A673 (cell line): ENCODE data around the gene BTN1A1.

ENCODE experiments used
- EZH2 ChIP-seq: fragments of 200-600 bp; sonication (generic); IDR thresholded peaks from 2 replicates; pipeline ENCODE4 v1.6.1; 2017; ENCODE audit warnings: borderline replicate concordance, low read depth, mild to moderate bottlenecking, mixed read lengths, antibody characterized with exemption, low read length; ENCODE audit not compliant: poor library complexity, severe bottlenecking
- TF ChIP-seq, protein P1 (sequence below): fragments of 300-800, 200-600 bp; sonication (generic); conservative IDR thresholded peaks from 2 replicates; pipeline ENCODE4 v1.5.1; 2017; ENCODE audit warnings: low read depth, mild to moderate bottlenecking, antibody characterized with exemption, low read length, moderate library complexity, mixed read lengths

DNA sequence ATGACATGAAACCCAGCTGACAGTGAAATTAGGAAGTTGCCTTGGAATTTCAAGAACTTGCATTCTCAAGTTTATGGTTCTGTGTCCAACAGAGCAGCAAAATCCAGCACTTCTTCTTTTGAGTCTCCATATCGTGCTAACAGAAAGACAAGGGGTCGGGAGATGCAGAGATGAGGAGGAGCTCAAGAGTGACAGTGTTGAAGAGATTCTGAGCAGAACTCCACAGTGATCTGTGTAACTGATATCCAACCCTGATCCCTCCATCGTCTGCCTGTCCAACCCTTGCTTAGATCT lies 21.2 kb upstream of the BTN1A1 start:
- TF ChIP-seq, protein P1, sequence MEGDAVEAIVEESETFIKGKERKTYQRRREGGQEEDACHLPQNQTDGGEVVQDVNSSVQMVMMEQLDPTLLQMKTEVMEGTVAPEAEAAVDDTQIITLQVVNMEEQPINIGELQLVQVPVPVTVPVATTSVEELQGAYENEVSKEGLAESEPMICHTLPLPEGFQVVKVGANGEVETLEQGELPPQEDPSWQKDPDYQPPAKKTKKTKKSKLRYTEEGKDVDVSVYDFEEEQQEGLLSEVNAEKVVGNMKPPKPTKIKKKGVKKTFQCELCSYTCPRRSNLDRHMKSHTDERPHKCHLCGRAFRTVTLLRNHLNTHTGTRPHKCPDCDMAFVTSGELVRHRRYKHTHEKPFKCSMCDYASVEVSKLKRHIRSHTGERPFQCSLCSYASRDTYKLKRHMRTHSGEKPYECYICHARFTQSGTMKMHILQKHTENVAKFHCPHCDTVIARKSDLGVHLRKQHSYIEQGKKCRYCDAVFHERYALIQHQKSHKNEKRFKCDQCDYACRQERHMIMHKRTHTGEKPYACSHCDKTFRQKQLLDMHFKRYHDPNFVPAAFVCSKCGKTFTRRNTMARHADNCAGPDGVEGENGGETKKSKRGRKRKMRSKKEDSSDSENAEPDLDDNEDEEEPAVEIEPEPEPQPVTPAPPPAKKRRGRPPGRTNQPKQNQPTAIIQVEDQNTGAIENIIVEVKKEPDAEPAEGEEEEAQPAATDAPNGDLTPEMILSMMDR, result no peak
- TF ChIP-seq EZH2, result no peak
